GM19239 (cell line): ENCODE data around the gene NEDD4L.

Experiments
- DNase-seq: peaks from one replicate; pipeline ENCODE4 v3.0.0; 2011; ENCODE audit warnings: low spot score; ENCODE audit not compliant: insufficient read length
- FAIRE-seq: peaks from 2 replicates; lab custom pipeline; 2011; peaks lifted over from hg19 to GRCh38; lab: Jason Lieb, UNC

NEDD4L gene

DNA sequence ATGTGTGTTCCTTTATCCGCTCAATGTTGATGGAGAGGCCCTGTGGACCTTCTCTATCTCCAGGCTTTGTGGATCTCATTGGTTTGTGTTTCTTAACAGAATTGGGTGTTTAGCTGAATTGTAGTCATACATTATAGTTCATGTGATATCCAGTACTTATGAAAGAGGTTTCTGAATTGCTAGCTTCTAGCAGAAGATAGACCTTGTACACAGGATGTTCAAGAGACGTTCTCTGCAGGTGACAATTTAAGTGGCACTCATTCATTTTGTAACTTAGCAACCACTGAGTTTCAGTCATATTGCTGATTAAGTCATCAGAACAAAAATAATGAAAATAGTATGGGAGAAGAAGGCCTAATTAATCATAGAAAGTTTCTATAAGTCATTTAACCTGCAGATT is 305.6 kb downstream of the NEDD4L start:
- FAIRE-seq (no peak), DNase-seq (no peak)

DNA sequence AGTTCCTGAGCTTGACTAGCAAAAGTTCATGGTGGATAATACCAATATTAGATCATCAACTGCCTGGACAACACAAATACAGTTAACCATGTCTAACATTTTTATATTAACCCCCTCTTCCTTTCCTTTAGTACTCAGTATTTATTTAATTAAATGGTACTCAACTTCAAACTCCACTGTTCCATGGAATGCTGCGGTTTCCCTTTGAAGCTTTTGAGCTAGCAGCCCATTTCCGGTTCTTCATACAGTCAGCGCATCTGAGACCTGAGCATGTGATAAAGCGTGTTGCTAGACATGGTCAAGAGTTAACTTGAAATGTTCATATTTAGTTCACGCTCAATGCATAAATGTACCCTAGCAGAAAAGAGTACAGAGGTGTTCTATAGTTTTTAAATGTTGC is 306.5 kb downstream of the NEDD4L start:
- no peak for DNase-seq
- FAIRE-seq = no peak

DNA sequence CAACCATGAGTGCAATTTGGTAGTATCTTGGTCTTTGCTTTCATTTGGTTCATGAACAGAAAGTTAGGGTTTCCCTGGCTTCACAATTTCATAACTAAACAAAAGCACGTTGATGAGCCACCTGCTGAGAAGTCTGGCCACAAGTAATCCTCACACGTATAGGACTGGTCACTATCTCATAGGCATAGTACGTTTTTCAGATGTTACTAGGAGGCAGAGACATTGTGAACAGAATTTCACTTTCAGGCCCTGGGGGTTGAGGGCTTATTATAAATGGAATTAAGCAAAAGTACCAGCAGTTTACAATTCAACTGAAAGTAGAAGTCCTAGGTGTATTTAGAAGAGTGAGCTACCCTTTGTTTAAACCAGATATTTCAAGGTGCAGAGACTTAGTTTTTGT is 307.8 kb downstream of the NEDD4L start:
- FAIRE-seq (no peak), DNase-seq (no peak)

GRCh38 chr18:58353581-58353980 is 309.6 kb downstream of the NEDD4L start:
- no peak for FAIRE-seq
- no peak for DNase-seq

DNA sequence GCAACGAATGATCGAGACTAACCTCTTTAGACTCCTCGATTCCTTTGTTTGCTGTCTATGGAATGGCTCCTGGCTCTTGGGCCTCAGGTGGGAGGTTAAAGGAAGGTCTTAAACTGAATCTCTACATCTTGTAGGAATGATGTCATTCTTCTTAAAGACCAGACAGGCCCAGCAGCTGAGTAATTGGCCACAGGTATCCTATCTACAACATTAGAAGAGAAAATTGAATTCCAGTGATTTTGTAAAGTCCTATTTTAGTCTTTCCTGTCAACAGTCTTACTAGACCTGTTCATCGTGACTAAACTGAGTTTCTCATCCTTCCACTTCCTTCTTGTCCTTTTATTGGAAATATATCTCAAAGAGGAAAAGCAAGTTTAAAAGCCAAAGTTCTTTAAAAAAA is 310.0 kb downstream of the NEDD4L start:
- DNase-seq (no peak), FAIRE-seq (no peak)

DNA sequence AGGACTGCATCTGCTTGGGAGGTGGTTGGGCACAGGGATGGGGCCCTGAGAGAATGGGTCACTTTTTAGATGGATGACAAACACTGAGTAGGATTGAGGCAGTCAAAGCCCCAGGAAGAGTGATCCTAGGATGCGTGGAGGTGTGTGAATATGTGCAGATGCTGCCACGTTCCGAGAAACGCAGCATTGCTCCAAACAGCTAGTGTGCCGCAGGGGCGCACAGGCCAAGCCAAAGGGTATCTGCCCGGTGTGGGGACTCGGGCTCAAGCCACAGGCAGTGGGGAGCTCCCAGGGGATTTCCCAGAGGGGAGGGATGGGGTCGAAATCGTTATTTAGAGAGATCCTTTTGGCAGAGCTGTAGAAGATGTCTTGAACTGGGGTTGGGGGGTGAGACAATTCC is 310.8 kb downstream of the NEDD4L start:
- DNase-seq (no peak), FAIRE-seq (no peak)

GRCh38 chr18:58355243-58355642 is 311.2 kb downstream of the NEDD4L start:
- FAIRE-seq (no peak), DNase-seq (no peak)

DNA sequence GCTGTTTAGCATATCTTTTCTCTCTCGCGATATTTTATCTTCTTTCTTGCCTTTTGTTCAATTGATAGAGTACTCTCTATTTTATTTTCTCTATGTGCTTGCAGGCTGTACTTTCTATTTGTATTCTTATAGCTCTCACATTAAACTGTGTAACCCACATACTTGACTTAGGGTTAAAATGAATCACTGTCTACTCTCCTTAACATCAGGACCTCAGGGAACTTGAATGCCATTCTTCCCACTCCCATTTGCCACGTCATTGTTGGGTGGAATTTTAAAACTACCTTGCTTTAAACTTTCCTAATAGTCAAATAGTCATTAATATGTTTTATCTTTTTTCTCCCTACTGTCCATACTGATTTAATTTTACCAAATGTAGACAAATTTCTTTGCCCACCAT is 315.2 kb downstream of the NEDD4L start:
- no peak for DNase-seq
- FAIRE-seq = no peak

GRCh38 chr18:58359620-58360019 is 315.6 kb downstream of the NEDD4L start:
- FAIRE-seq = no peak

DNA sequence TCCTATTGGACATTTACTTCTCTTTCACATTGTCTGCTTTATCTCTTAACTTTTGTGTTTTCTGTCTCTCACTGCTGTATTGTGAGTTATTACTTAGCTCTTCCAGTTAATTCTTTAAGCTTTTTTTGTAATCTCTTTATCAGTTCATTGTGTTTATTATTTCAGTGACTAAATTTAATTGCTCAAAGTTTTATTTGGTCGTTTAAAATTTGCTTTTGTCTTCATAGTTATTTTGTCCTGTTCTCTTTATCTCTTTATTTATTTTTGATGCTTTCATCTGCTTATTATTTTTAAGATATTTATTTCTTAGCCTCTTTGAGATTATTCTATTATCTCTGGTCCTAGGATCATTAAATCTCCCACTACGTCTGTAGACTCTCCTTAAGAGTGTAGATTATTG is 316.3 kb downstream of the NEDD4L start:
- no peak for FAIRE-seq

More at GRCh38 chr18:58359620-58360019, 315.6 kb downstream of the NEDD4L start:
- no peak for DNase-seq

DNA sequence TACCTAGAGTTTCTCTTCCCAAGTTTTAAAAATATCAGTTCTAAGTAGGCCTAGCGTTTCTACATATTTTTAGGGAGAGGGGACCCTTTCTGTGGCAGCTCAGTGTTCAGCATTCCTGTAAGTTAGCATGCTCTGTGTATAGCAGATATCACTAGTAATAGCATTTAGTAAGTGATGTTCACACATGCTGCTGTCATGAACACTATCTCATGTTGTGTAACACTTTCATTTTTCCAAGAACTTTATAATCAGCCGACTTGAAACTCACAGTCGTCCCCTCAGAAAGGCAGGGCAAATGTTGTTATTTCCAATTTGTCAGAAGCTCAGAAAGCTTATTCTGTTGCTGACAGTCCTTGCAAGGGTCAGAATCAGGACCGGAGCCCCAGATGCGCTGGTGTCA is 317.2 kb downstream of the NEDD4L start:
- DNase-seq (no peak), FAIRE-seq (no peak)

More for the DNA sequence above, 316.3 kb downstream of the NEDD4L start:
- no peak for DNase-seq

- FAIRE-seq (no peak), DNase-seq (no peak)
Observed at GRCh38 chr18:58362027-58362575, 318.1 kb downstream of the NEDD4L start.

DNA sequence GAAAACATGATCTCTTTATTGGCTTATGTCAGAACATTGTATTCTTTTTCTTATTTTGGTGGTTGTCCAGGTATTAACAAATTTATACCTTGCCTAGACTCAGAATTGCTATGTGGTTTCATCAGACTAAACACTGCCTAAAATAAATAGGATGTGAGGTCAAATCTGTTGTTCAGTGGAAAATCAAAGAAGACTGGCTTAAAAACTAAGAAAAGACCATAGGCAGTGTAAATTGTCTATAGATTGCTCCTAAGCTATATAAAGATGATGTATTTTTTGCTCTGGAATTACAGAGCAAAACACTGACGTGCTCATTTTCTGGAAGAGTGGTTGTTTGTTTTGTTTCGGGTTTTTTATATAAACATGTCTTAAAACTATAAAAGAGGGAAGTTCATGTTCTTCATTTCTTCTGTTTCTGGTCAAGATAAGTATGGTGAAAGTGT is 318.8 kb downstream of the NEDD4L start:
- DNase-seq (no peak), FAIRE-seq (no peak)

DNA sequence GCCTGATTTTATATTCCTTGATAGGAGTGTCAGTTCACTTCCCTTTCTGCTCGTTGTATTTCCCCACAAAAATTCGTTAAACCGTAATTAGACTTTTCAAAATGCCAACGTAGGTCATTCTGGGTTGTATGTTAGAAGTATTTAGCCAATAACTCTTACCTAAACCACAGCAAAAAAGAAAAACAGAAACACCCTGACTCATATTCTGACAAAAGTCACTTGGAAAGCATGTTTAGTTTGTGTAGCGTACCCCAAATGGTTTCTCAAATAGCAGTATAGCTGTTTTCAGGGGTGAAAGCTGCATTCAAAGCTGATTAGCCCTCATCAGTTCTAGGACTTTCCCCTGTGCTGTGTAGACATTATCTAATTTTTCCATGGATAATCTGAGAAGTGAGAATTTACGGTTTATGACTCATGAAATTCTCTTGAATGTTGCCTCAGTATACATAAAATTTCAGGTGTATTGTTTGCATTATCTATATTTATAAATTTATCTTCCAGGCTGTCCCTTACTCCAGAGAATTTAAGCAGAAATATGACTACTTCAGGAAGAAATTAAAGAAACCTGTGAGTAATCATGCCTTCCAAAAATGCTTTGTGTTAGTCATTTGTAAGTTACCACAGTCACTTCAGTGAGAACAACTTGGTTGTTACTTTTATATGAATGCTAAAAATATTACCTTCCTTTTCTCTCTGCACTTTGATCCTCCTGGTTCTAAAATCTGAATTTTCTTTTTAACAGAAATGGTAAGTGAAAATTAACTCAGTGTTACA is 319.9 kb downstream of the NEDD4L start:
- no peak for FAIRE-seq
- DNase-seq = no peak

GRCh38 chr18:58364876-58365528 is 321.0 kb downstream of the NEDD4L start:
- DNase-seq (no peak), FAIRE-seq (no peak)

DNA sequence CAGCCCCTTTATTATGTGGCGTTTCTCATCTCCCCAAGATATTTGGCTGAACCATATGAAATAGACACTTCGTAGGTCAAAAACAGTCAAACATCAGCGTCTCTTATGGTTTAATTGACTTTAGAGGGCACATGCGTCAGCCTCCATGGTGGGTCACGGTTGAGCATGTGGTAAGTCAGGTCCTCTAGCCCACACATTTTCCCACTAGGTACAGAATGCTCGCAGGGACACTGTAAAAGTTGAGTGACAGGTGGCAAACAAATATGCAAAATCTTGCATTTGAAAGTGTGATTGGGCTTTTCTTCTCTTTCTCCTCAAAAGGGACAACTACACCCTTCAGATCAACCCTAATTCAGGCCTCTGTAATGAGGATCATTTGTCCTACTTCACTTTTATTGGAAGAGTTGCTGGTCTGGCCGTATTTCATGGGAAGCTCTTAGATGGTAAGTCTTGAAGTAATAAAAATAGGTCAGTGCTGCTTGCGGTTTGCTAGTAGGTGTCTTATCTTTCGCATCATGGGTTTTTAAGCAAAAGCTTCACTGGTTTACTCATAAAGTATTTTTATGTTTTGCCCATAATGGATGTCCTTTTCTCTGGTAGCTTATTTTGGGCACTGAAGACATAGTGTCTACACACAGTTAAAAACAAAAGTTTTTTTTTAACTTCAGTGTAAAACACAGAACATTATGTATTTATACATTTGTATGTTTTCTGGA is 323.6 kb downstream of the NEDD4L start:
- DNase-seq (no peak), FAIRE-seq (peak; percentile 18)

- FAIRE-seq = no peak
- no peak for DNase-seq
Observed at GRCh38 chr18:58369616-58370015, 325.6 kb downstream of the NEDD4L start.

DNA sequence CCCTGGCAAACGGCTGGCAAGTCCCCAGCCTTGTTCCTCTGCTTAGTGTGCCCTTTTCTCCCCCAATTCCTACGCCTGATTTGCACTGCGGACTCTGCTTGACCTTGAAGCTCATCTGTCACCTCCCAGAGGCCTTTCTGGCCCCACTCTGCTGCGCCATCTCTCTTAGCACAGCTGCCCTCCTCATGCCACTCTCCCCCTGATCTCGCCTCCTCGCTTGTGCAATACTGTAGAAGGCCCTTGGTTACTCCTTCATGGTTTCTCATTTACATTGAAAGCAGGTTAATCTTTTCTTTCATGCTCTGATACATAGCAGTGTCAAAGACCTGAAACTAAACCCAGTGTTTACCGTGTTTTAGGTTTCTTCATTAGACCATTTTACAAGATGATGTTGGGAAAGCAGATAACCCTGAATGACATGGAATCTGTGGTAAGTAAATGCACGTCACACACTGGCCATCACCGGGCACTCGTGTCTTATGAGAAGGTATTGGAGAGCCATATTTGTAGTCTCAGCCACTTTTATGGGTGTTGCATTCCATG is 326.1 kb downstream of the NEDD4L start:
- FAIRE-seq (no peak), DNase-seq (no peak)

DNA sequence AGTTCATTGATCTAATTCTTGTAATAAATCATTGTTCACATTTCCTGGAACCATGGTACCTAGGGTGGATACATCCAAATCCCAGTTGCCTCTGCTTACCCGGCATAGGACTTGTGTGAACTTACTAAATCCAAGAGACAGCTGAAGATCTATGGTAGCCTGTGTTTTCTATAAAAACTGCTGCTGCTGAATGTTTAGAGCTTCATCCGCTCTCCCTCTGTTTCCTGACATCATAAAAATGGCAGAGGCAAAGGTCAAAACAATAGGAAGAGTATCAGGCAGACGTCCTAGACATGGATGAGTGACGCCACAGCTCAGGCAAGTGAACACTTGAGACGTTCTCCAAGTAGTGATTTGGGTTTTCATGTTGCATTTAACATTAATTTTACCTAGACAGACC is 326.6 kb downstream of the NEDD4L start:
- DNase-seq (no peak), FAIRE-seq (no peak)

DNA sequence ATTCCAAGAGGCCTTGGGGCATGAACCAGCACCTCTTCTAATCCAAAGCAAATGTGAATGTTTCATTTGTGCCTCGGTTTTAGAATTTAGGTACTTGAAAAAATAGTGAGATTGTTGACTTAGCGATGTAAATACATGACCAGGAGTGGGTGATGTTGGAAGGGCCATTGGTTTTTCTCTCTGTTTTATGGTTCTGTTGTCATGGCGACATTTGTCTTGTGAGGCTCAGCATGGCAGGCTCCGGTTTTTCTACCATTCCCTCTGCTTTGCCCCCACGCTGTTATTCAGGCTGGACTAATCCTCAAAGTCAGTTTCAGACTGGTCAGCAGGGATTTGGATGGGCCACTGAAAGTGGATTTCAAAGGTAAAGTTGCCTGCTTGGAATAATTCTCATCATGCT is 329.5 kb downstream of the NEDD4L start:
- FAIRE-seq (no peak), DNase-seq (no peak)

DNA sequence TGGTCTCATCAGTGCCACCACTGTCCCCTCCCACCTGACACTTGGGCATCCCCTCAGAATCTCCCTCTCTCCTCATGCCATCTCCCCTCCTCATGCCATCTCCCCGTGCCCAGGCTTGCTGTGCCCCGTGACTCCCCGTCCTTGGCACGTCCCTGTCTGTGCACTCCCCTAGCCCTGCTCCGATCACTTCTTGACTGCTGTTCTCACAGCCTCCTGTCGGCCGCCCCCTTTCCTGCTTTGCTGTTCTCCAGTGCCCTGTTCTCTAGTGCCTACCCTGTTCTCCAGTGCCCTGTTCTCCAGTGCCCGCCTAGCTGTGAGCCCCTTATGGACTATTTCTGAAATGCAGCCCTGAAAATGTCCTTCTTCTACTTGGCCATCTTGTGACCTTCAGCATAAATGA is 331.0 kb downstream of the NEDD4L start:
- FAIRE-seq (no peak), DNase-seq (no peak)
